Mucosa of gallbladder (tissue), 1 donor: ENCODE results near the gene SLC16A6. TPM values are rescaled to one million over a fixed set of nuclear protein-coding genes. Genes with fewer than 3 reads are reported as not detected.
"Not testable (repeated sequence)": the region's sequence is repeated elsewhere in the genome, so short reads cannot be mapped to it uniquely, and the experiment has no call there.

ENCODE experiments used
- DNase-seq: peaks from one replicate; pipeline ENCODE4 v3.0.0-alpha.2; 2020; ENCODE audit warnings: low spot score
- total RNA-seq: library from RNA; stranded (reverse); gene quantifications from one replicate; pipeline ENCODE4 v1.2.1, GENCODE V29; 2021
- donor health status: DM: no; HTN: no; CAD: no.

Gene SLC16A6
- total RNA-seq, 1 donor from 2014 or later = 0.49 TPM

DNA sequence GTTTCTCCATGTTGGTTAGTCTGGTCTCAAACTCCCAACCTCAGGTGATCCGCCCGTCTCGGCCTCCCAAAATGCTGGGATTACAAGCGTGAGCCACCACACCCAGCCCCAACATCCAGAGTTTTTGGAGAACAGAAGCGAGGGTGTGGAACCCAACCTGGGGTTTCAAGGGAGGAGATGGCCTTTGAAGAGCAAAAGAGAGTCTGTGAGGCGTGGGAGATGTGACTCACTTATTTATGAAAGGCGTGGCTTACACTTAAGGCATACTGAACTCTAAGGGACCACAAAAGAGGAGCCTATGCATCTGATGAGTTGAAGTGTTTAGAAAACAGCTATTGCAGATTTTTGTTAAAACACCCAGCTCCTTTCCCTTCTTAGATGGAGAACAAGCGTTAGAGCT lies 19.2 kb upstream of the SLC16A6 start:
- DNase-seq = no peak

DNA sequence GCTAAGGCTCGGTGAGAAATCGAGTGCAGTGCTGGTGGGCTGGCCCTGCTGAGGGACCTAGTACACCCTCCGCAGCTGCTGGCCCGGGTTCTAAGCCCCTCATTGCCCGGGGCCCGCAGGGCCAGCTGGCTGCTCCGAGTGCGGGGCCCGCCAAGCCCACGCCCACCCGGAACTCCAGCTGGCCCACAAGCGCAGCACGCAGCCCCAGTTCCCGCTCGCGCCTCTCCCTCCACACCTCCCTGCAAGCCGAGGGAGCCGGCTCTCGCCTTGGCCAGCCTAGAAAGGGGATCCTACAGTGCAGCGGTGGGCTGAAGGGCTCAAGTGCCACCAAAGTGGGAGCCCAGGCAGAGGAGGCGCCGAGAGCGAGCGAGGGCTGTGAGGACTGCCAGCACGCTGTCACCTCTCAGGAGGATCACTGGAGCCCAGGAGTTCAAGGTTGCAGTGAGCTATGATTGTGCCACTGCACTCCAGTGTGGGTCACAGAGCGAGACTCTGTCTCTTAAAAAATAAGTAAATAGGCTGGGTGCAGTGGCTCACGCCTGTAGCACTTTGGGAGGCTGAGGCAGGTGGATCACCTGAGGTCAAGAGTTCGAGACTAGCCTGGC lies 18.2 kb upstream of the SLC16A6 start:
- DNase-seq = not testable (repeated sequence)

DNA sequence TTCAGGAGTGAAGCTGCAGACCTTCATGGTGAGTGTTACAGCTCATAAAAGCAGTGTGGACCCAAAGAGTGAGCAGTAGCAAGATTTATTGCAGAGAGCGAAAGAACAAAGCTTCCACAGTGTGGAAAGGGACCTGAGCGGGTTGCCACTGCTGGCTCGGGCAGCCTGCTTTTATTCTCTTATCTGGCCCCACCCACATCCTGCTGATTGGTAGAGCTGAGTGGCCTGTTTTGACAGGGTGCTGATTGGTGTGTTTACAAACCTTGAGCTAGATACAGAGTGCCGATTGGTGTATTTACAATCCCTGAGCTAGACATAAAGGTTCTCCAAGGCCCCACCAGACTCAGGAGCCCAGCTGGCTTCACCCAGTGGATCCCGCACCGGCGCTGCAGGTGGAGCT lies 17.6 kb upstream of the SLC16A6 start:
- DNase-seq = not testable (repeated sequence)

DNA sequence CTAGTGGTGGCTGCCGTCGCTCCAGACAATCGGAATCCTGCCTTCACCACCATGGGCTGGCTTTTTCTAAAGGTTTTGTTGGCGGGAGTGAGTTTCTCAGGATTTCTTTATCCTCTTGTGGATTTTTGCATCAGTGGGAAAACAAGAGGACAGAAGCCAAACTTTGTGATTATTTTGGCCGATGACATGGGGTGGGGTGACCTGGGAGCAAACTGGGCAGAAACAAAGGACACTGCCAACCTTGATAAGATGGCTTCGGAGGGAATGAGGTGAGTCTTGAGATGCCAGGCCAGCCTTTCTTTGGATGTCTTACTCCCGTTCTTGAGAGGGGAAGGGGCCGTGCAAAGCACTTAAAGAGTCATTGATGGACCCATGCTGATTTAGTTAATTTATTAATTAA lies 16.5 kb upstream of the SLC16A6 start:
- no peak for DNase-seq

DNA sequence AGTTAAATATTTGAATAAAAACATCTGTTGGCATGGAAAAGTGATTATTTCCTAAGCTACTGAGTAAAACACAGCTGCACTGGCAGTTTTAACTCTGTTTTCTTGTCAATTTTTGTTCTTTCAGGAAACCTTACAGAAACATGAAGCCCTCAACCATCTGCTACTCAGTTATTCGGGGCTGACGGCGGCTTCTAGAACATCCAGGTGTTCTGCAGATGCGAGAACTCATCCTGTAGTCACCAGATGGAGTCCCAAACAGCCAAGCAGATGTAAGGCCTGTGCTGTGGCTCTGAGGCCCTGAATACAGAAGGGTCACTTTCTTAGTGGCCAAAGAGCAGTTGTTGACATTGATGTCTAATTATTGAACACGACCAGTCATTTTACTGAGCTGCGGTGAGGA lies 15.9 kb upstream of the SLC16A6 start:
- DNase-seq = no peak

DNA sequence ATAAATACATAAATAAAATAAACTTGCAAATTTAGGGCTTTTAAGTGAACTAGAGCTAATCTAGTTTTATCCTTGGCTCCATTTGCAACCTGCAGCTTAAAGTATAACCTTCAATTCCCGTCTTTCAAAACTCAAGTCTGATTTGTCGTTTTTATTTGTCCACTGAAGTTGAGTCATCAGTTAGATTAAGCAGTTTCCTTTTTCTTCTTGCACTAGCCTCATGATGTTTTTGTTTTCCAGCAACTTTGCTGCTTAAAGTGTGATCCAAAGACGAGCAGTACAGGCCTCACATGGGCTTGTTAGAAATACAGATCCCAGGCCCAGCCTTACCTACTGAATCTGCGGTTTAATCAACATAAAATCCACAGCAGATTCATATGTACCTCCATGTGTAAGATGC lies 14.2 kb upstream of the SLC16A6 start:
- no peak for DNase-seq

DNA sequence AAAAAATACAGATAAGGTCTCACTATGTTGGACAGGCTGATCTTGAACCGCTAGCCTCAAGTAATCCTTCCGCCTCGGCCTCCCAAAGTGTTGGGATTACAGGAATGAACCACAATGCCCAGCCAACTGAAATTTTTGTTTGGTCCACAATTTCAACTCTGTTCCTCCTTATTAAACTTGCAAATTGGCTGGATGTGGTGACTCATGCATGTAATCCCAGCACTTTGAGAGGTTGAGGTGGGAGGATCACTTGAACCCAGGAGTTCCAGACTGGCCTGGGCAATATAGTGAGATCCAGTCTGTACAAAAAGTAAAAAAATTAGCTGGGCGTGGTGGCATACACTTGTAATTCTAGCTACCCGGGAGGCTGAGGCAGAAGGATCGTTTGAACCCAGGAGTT lies 13.8 kb upstream of the SLC16A6 start:
- DNase-seq = no peak

DNA sequence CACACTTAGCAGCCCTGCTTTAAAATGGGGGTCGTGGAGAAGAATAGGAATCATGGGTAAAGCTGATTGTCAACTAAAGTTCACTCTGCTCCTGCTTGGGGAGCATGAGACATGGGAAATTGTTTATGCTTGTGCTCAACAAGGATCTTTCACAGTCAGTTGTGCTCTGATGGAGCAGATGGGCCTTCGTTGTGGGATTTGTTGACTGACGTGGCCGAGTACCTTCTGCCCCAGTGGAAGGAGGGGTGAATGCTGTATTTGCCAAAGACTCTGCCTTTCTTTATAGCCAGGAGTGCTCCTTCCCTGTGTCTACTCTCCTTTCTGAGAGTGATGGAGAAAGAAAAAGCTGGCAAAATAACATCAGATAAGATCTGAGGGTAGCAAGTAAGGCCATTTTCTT lies 11.7 kb upstream of the SLC16A6 start:
- no peak for DNase-seq

DNA sequence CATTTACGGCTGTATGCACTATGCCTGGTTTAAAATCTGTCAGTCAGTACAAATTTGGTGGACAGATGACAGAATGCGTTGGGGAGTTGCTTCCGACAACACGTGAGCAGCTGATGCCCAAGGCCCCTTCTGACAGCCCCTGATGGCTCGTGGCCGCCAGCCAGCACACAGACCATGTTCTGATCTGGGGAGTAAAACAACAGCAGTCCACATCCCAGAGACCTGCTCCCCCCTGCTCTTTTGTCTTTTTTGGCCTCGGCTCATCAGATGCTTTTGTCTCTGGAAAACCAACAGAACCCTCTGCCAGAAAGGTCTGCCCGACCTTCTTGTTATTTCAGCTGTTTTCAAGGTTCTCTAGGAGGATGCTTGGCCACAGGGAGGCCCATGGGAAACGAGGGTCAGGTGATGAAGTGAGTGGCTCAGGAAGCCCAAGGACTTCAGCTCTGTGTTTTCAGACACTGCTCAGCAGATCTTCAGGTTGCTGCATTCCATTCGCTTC lies 11.2 kb upstream of the SLC16A6 start:
- no peak for DNase-seq

DNA sequence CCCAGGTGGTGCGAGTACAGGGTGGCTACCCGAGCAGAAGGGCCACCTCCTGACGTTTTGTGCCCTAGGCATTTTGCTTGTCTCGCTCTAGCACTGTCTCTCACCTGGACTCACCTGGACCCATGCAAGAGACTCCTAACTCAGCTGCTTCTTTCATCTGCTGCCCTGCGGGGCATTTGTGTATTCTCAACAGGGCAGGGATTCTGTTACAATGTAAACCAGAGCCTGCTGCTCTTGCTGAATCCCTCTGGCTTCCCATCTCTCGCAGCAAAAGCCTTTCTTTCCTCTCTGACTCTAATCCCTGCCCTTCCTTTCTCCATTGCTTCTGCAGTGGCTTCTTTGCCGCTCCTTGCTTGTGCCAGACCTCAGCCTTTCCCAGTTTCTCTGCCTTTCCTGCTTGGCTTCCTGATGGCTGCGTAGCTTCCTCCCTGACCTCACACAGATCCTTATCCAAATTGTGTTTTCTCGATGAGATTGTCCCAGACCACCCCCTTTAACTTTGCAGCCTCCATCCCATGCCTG lies 10.6 kb upstream of the SLC16A6 start:
- no peak for DNase-seq

DNA sequence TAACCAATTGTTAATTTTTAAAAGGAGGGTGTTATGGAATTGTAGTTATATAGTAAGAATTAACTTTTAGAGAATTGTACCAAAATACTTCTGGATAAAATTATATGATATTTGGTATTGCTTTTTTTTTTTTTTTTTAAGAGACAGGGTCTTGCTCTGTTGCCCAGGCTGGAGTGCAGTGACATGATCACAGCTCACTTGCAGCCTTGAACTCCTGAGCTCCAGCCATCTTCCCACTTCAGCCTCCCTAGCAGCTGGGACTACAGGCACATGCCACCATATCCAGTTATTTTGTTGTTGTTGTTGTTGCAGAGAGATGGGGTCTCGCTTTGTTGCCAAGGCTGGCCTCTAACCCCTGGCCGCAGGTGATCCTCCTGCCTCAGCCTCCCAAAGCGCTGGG lies 8.9 kb upstream of the SLC16A6 start:
- DNase-seq = no peak

DNA sequence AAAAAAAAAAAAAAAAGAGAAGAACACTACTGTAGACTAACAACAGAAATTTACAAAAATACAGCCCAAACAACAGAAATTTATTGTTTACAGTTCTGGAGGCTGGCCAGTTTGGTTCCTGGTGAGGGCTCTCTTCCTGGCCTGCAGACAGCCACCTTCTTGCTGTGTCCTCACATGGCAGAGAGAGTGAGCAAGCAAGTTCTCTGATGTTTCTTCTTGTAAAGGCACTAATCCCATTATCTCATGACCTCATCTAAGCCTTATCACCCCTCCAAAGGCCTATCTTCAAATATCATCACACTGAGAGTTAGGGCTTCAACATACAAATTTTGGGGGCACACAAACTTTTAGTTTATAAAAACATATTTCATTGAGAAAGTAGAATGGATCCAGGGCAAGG lies 7.7 kb upstream of the SLC16A6 start:
- no peak for DNase-seq

DNA sequence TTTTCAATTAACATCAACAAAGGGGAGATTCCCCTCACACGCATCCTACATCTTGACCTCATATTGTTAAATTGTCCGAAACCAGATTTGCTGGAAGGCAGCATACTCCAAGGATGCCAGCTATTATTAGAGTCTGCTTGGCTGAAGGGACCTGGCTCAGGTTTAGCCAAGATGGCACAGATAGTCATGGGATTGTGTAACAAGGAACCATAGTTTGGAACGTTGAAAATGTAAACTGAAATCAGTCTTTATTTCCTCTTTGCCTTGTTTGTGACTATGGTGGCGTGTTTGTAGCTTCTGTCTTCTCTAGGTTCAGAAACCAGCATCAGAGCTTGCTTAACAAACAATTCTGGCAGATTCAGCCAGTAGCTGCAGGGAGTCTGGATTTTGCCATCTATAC lies 6.3 kb upstream of the SLC16A6 start:
- no peak for DNase-seq

DNA sequence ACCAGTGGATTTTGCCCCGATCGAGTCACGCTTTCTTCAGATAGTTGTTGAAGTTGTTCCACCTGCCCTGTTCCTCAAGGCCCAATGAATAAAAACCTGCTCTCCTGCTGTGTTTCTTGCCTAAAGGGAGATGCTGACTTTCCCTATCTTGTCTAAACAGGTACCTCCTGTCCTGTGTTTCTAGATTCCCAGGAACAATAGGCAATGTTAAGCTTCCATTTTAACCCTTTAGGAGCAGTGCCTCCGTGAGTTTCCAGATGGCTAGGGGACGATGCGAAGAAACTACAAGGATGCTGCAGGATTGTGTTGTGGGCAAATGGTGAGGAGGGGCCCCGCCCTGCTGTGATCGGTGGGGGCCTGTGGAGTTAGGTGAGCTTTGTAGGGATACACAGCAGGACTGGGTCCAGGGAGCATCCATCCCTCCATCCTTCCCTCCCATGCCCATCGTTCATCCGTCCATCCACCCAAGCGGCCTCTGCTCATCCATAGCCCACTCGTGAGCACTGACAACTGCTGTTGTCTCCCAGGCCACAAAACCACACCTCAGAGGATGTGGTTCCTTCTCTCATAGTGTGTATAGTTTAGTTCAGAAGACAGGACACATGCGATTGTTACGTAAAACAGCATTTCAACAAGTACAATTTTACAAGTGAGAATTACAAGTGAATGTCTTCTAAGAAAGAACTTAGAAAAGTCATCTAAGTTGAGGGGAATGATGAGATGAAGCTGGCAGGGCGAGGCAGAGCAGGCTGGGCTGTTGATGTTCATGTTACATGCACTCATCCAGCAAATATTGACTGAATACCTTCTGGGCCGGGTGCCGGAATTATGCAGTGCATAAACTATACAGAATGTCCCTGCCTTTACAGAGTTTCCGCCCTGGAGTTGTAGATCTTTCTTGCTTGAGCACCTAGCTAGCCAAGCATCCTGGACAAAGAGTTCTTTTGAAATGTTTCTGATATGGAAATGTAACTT lies 5.6 kb upstream of the SLC16A6 start:
- DNase-seq = peak; percentile 21

DNA sequence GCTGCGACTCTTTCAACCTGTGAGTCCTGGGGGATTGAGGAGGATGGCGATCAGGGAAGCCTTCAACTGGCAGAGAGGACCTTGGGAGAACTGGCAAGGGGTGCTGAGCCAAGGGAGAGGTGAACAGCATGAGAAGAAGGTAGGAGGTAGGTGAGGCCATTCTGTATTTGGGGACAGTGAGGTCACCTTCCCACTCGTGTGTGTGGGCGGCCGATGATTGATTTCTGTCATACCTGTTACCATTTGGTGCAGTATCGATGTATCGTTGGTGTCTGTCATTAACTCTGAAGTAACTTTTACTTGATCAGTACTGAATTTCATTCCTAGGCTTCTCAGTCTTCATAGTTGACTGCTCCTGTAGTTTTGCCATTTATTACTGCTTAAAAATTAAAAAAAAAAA lies 4.2 kb upstream of the SLC16A6 start:
- no peak for DNase-seq

DNA sequence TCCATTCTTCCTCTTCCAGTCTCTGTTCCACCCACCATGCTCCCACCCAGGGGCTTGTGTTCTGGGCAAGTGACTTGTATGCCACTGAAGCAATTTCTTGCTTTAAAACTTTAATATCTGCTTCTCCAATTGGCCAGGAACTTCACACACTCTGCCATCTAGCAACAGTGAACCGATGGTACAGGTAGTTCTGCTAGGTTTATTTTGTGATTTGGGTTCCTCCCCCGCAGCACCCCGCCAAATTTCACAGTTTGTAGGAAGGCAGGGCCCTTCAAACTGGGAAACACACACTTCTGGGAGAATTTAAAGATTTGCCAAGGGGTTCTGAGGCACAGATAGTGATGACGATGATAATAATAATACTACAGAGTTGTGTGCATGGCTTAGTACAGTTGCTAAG lies 3.7 kb upstream of the SLC16A6 start:
- no peak for DNase-seq

DNA sequence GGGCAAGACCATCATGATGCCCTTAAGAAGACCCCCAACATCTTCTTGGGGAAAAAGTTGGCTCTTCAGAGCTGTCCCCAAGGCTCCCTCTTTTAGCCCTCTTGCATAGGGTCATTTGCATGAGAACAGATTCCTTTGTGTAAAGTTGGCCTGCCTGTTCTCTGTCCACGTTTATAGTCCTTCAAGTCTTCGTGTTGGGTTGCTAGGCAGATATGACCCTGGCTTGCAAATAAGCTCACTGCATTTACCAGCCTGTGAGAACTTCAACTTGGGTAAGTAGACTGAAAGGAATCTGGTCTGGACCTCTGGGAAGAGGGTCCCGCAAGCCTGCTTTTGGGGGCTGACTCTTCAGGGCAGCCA lies 3.2 kb upstream of the SLC16A6 start:
- DNase-seq = no peak

DNA sequence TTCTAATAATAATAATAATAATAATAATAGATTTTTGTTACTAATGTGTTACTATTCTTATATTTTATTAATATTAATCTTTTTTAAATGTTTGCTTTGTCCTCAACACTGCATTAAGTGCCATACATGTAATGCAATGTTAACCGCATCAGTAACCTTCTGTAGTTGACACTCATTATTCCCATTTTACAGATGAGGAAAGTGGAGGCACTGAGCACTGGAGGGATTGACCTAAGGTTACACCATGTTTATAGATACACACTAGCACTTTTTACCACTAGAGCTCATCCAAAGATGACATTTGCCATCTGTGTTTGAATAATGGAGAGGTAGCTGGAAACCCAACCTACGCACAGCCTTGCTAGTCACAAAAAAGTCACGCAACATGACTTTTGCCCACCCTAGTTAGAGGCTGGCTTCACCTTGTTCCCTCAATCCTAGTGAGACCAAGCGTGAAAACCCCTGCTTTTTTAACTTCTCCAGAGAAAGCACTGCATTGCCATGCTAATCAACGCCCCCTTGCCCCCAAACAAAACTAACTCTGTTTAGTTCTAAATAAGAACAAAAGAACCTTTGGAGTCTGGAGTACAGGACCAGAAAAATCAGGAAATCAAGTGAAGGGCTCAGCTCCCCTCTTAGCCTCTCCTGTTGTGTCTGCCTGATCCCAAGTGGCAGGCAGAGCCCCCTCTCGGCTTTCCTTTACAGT lies 2.7 kb upstream of the SLC16A6 start:
- no peak for DNase-seq

DNA sequence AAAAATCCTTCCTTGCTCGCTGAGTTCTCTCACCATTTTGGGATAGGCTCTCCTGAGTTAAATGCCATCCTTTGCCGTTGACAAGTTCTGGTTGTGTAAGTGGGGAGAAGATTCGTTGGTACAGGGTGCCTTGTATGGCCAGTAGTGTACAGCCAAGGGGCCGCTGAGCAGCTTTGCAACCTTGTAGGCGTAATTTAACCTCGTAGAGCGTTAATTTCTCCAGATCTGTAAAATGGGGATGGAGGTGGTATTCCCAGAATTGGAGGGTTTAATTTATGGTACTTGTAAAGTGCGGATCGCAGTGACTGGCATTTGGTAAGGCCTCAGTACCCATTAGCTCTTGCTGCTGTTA lies 1.7 kb upstream of the SLC16A6 start:
- DNase-seq = no peak

DNA sequence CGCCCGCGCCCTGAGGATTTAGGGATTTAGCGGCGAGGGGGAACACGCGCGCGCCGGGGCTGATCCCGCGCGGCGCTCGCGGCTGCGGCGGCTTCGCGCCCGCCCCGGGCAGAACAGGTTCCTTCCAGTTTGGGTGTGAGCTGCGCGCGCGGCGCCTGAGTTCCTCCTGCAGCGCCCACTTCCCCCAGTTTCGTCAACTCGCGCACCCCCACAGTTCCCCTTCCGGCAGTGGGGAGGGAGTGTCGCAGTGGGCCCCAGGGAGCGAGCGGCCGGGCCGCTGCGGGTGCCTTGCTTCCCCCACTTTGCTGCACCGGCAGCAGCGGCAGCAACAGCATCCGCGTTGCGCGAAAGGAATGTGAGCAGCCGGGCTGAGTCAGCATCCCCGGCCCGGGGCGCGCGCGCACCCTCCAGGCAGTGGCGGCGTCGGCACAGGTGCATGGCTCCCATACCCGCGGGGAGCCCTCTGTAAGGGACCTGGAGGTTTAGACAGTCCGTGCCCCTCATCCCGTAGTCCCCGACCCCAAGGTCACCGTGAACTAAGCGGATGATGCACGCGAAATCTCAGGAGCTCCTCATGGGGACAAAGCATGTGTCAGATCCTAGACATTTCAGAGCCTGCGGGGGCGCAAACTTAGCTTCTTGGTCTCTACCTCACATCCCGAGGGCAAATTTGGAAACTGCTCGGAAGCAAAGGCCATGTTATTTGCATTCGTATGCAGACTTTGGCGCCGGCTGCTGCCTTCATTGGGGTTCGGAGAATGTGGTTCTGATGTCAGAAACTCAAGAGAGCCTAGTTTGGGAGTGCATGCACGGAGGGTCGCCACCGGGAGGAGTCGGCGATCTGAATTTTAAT lies 1.1 kb upstream of the SLC16A6 start:
- DNase-seq = peak; percentile 83

DNA sequence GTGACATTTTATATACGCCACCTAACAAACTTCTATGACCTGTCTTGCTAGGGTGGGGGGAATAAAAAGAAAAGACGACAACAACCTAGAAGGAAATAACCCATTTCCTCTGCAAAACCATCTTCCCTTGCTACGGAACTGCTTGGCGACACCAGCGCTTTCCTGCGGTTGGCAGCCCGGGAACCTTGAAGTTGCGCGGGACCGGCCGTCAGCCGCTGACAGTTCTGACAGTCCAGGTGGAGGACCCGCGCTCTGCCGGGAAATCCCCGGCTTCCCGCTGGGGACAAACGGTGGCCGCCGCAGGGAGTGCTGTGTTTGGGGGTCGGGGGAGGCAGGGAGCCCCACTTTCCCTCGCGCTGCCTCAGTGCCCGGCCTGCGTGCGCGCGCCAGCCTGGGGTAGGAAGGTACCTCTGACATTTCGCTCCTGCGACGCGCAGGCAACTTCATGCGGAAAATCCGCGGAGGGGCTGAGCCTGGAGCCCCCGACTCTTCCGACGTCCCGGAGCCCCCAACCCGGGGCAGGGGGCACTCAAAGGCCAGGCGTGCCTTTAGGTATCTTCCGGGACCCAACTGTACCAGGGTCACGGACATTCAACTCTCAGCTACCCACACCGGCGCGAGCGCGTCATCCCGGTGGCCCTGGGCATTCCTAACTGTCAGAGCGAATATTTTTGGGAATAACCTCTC lies 516 bp downstream of the SLC16A6 start:
- peak; percentile 12 for DNase-seq
